Bronchial epithelial cell (primary cell): ENCODE measurements around the gene KIAA1549. TPM values are rescaled to one million over a fixed set of nuclear protein-coding genes. Genes with fewer than 3 reads are reported as not detected.

Experiments used
- DNase-seq: peaks from one replicate; pipeline ENCODE4 v3.0.0-alpha.2; 2010; ENCODE audit warnings: low read depth
- FAIRE-seq: peaks from 2 replicates; lab custom pipeline; 2011; peaks lifted over from hg19 to GRCh38; lab: Jason Lieb, UNC
- H3K27me3 ChIP-seq: 2 replicates; pipeline ENCODE4 v1.5.1; 2011; ENCODE audit warnings: low read length; ENCODE audit not compliant: control insufficient read depth, insufficient read depth
- H3K36me3 ChIP-seq: 2 replicates; pipeline ENCODE4 v1.5.1; 2011; ENCODE audit warnings: low read length; ENCODE audit not compliant: control insufficient read depth, insufficient read depth
- H3K4me3 ChIP-seq: 2 replicates; pipeline ENCODE4 v1.5.1; 2011; ENCODE audit warnings: mild to moderate bottlenecking, low read depth, low read length, control low read depth
- total RNA-seq: library from RNA; depleted of rRNA; stranded (reverse); fragments of >200 nt; gene quantifications from 2 replicates; pipeline ENCODE4 v1.2.1, GENCODE V29; 2014
- TF ChIP-seq, protein P1 (sequence below): IDR thresholded peaks from 2 replicates; pipeline ENCODE4 v1.5.1; 2011; ENCODE audit warnings: mild to moderate bottlenecking, moderate library complexity, low read length, control low read depth, inconsistent platforms; ENCODE audit not compliant: insufficient read depth, severe bottlenecking

KIAA1549 gene
- total RNA-seq, 1 donor from 2014 or later = 0.26 TPM

DNA sequence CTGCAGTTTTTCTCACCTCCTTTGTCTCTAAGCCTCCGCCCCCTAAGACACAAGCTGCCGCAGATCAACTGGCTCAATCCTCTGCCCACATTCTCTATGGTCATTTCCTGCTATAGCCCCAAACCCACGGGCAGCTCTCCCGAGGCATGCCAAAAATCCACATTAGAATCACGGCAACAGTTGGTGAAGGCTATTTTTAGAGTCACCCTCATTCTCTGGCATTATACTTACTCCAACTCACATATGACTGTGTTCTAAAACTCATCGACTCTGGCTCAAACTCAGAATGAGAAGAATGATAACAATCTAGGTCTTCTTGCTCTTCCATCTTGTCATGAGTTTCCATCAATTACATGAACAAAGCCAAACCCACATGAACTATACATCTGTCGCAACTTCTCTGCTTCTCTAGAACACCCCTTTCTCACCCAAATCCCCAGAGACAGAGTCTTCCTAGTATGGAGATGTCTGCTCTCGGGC is 10.9 kb upstream of the KIAA1549 start:
- Histone ChIP-seq H3K27me3 (peaks cover 2% of the 10 kb centered on the region), H3K36me3 (no peaks in the 10 kb centered on the region), H3K4me3 (no peak overlapping the region)
- FAIRE-seq (no peak), DNase-seq (no peak)
- TF ChIP-seq, protein P1, sequence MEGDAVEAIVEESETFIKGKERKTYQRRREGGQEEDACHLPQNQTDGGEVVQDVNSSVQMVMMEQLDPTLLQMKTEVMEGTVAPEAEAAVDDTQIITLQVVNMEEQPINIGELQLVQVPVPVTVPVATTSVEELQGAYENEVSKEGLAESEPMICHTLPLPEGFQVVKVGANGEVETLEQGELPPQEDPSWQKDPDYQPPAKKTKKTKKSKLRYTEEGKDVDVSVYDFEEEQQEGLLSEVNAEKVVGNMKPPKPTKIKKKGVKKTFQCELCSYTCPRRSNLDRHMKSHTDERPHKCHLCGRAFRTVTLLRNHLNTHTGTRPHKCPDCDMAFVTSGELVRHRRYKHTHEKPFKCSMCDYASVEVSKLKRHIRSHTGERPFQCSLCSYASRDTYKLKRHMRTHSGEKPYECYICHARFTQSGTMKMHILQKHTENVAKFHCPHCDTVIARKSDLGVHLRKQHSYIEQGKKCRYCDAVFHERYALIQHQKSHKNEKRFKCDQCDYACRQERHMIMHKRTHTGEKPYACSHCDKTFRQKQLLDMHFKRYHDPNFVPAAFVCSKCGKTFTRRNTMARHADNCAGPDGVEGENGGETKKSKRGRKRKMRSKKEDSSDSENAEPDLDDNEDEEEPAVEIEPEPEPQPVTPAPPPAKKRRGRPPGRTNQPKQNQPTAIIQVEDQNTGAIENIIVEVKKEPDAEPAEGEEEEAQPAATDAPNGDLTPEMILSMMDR = no peak

DNA sequence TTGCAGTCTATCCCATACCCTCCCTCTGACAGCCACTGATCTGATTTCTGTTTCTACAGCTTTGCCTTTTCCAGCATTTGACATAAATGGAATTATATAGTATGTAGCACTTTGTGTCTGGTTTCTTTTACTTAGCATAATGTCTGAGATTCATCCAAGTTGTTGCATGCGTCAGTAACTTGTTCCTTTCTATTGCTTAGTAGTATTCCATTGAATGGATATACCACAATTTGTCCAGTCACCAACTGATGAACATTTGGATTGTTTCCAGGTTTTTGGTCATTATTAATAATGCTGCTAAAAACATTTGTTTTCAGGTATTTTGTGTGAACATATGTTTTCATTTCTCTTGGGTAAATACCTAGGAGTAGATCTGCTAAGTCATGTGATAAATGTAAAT is 6.5 kb upstream of the KIAA1549 start:
- Histone ChIP-seq H3K4me3 (no peak overlapping the region), H3K27me3 (no peaks in the 10 kb centered on the region), H3K36me3 (no peaks in the 10 kb centered on the region)
- TF ChIP-seq, protein P1 = no peak
- no peak for FAIRE-seq
- DNase-seq = no peak

DNA sequence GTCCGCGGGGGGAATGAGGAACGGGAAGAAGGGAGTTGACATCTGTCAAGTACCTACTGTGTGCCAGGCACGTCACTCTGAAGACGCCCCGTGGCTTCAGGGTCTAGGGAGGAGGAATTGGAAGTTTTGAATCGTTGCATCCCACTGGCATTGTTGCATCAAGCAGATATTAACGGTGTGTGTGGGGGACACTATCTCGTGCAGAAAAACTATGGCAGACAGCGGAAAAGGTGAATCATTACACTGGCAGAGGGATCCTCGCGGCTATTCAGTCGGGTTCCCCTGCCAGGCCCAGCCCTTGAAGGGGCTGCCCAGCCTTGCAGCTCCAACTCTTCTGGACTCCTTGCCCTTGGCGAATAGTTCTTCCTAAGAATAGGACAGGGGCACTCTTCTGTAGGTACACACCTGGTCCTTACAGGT is 1.0 kb upstream of the KIAA1549 start:
- no peaks in the 10 kb centered on the region for H3K36me3 ChIP-seq
- peaks cover 6% of the 10 kb centered on the region for H3K27me3 ChIP-seq
- TF ChIP-seq, protein P1 = no peak
- peak overlapping the region; percentile 46 for H3K4me3 ChIP-seq
- no peak for FAIRE-seq
- DNase-seq = no peak

DNA sequence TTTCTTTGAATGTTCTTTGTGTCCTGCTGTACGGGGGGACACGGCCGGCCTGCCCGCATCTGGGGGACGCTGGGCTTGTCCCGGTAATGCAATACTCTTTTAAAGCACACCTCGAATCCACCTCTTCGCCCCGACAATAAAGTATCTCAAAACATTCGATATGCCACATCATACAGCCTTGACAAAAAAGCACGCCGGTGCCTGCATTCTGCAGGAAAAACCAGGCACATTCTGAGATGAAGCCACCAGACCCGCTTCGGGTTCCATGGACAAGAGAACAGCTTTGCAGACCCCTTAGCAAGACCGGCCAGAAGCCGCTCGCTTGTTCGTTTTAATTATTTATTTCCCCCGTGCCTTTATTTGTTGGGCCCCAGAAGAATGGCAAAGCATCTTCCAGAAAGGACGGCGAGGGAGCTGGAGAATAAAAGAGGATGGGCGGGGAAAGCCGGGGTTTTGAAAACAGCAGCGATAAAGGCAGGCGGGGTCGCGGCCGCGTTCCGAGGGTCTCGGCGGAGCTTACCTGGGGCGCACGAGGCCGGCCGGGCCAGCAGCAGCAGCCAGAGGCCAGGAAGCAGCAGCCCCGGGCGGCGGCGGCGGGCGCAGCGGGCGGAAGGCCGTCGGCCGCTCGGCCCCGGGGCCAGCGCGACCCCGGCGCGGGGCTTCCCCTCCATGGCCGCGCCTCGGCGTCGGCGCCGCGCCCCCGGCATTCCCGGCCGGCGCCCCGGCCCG is 462 bp downstream of the KIAA1549 start:
- FAIRE-seq (no peak), DNase-seq (peak; percentile 7)
- Histone ChIP-seq H3K4me3 (peak overlapping the region; percentile 46), H3K27me3 (peaks cover 6% of the 10 kb centered on the region), H3K36me3 (no peaks in the 10 kb centered on the region)
- TF ChIP-seq, protein P1 = no peak

DNA sequence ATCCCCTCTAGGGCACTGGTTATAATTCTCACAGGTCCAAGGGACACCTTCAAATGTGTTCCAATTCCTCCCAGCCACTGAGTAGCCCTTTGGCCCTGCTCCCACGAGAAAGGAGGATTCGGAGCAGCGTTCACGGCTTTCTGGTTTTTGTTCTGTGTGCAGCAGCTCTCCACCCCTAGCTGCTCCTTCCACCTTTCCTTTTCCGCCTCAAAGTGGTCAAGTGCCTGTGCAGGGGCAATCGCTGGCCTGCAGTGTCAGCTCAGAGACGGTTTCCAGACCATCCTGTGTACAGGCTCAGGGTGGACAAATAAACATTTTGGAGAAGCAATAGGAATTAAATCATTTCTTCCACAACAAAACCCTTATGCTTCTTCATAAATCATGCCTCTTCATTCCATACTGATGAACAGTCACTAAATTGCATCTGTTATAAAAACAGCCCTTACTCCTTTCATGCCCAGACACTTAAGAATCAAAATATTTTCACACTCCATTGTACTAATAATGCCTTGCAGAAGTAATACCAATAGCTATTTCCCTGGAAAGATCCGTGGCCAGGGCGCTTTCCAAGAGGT is 1.1 kb downstream of the KIAA1549 start:
- Histone ChIP-seq H3K27me3 (peaks cover 6% of the 10 kb centered on the region), H3K4me3 (peak overlapping the region; percentile 46)
- no peak for FAIRE-seq

More for the DNA sequence above, 1.1 kb downstream of the KIAA1549 start:
- peak; percentile 21 for DNase-seq
- TF ChIP-seq, protein P1 = no peak
- H3K36me3 ChIP-seq = no peaks in the 10 kb centered on the region
